ENCODE data around the gene LRPPRC.
"Not testable (repeated sequence)": the region's sequence is repeated elsewhere in the genome, so short reads cannot be mapped to it uniquely, and the experiment has no call there.

The LRPPRC gene

GRCh38 chr2:43924463-43924862 is 71.3 kb downstream of the LRPPRC start:
- DNase-seq (ENCODE audit: insufficient read length, low spot score) (no peak), FAIRE-seq (no peak)
- TF ChIP-seq CTCF (IDR thresholded peaks at IDR 0.05; ENCODE audit: insufficient read depth, missing control alignments): no peak

DNA sequence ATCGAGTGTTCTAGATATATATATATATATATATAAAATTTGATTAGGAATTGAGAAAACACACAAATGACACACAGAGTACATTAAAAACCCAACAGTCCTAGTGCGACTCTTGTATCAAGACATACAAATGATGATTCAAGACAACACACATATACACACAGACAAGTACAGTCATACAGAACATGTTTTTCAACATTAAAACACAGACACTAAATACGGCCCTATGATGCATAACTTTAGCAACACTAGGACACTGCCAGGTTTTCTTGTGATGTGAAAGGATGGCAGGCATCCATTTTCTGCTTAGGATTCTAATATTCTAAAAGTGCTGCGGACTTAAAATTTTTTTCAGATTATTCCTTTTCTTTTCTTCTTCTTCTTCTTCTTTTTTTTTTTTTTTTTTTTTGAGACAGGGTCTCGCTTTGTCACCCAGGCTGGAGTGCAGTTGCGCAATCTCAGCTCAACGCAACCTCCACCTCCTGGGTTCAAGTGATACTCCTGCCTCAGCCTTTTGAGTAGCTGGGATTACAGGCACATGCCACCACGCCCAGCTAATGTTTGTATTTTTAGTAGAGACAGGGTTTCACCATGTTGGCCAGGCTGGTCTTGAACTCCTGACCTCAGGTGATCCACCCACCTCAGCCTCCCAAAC is 84.5 kb downstream of the LRPPRC start:
- DNase-seq (ENCODE audit: insufficient read length, low spot score); FAIRE-seq: not testable (repeated sequence)

DNA sequence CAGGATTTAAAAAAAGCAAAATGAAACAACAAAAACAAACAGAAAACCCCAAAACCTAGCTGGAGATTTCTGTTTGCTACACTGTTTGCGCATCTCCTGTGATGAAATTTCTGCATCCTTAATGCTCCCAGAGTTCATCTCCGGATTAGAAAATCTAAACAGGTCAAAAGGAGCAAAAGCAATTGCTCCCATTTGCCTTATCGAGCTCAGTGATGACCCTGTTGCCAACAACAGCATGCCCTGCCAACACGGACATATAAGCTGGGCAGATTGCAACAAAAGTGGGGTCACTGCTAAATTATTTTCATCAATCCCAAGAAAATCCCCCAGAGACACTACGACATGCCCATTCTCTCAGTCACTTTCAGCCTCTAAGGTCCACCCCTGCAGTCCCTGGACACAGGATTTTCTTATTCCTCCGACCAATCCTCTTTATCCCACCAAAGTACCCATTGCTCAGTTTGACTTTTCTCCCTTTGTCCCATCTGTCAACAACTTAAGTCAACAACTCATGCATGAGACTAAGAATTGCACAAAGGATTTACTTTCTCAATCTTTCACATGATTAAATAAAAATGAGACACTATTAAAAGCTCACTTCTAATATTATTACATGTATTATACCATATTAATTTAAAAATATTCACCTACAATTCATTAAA is 89.2 kb downstream of the LRPPRC start:
- DNase-seq (ENCODE audit: insufficient read length, low spot score): no peak
- TF ChIP-seq CTCF (IDR thresholded peaks at IDR 0.05; ENCODE audit: insufficient read depth, missing control alignments): no peak
- FAIRE-seq: no peak

DNA sequence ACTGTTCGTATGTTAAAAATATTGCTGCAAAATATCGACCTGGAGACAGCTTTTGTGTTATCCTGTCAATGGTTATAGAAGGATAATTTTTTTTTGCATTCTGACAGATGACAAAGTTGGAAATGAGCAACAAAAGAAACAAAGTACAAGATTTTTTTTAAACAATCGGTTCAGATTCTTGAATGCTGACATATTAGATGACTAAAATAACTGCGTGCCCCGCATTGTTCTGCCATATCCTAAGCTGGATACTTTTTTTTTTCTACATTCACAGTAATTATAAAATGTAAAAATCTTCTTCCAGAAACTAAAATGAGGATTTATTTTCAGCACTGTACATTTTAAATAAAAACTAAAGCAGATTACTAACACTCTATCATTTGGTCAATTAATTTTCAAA is 89.9 kb downstream of the LRPPRC start:
- DNase-seq (ENCODE audit: insufficient read length, low spot score): no peak
- no peak for FAIRE-seq
- no peak for TF ChIP-seq CTCF (IDR thresholded peaks at IDR 0.05; ENCODE audit: insufficient read depth, missing control alignments)

- FAIRE-seq (no peak), DNase-seq (ENCODE audit: insufficient read length, low spot score) (no peak)
- no peak for TF ChIP-seq CTCF (IDR thresholded peaks at IDR 0.05; ENCODE audit: insufficient read depth, missing control alignments)
Measured at GRCh38 chr2:43905371-43905803, 90.4 kb downstream of the LRPPRC start.

DNA sequence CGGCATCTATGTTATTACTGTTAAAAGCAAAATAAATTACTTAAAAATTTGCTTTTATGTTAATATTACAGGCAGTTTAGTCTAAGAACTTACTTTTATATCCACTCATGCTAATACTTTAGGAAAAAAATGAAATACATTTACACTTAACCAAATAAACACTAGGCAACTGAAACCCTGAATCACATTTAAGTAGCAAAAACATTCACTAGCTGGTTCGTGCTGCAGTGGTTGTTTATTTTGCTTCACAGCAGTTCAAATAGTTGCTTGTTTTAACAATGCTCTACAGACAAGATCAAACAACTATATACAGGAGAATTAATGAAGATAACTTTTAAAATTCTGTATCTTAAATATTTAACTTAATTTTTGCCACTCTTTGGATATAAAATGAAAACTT is 96.2 kb downstream of the LRPPRC start:
- TF ChIP-seq CTCF (IDR thresholded peaks at IDR 0.05; ENCODE audit: insufficient read depth, missing control alignments): no peak
- DNase-seq (ENCODE audit: insufficient read length, low spot score): no peak
- no peak for FAIRE-seq

GRCh38 chr2:43898838-43899346 is 96.9 kb downstream of the LRPPRC start:
- TF ChIP-seq CTCF (IDR thresholded peaks at IDR 0.05; ENCODE audit: insufficient read depth, missing control alignments): no peak
- DNase-seq (ENCODE audit: insufficient read length, low spot score) (no peak), FAIRE-seq (no peak)

Measured in D721Med (cell line).